ENCODE data around the gene CTPS2.

Gene CTPS2

DNA sequence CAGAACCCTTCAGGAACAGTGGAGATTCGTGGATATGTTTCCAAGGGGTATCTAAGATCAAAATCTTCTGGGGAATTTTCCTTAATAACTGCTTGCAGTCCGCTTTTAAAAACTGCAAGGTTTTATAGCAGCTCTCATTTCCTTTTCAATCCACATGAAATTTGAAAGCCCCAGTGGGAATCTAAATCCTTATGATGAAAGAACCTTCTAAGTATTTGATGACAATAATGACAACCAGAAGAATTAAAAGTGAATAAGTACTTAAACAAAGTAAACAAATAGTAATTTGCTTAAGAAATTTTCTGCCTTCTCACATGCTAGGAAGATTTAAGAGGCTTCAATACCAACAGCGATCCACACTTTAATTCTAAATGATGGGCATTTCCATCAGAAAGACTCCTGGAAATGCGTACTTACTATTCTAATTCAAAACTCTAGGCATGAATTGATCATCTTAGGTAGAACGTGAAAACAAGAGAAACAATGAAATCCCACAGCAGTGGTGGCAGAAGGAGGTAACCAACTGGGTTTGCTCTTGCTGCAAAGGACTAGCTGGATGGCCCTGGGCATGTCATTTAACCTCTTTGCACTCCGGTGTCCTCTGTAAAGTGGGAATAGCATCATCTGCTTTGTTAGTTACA lies 100.1 kb downstream of the CTPS2 start:
- TF ChIP-seq POLR2AphosphoS5 (IDR thresholded peaks at IDR 0.05; ENCODE audit: low read depth, low read length) (no peak), SIN3A (IDR thresholded peaks at IDR 0.05; ENCODE audit: borderline replicate concordance, insufficient read depth, low read length) (no peak), FOXP2 (optimal IDR thresholded peaks at IDR 0.05; ENCODE audit: borderline replicate concordance, extremely low read depth, extremely low read length, insufficient read depth) (no peak), TAF1 (IDR thresholded peaks at IDR 0.05; ENCODE audit: borderline replicate concordance, insufficient read depth, low read length) (no peak)
- TF ChIP-seq, protein P1, sequence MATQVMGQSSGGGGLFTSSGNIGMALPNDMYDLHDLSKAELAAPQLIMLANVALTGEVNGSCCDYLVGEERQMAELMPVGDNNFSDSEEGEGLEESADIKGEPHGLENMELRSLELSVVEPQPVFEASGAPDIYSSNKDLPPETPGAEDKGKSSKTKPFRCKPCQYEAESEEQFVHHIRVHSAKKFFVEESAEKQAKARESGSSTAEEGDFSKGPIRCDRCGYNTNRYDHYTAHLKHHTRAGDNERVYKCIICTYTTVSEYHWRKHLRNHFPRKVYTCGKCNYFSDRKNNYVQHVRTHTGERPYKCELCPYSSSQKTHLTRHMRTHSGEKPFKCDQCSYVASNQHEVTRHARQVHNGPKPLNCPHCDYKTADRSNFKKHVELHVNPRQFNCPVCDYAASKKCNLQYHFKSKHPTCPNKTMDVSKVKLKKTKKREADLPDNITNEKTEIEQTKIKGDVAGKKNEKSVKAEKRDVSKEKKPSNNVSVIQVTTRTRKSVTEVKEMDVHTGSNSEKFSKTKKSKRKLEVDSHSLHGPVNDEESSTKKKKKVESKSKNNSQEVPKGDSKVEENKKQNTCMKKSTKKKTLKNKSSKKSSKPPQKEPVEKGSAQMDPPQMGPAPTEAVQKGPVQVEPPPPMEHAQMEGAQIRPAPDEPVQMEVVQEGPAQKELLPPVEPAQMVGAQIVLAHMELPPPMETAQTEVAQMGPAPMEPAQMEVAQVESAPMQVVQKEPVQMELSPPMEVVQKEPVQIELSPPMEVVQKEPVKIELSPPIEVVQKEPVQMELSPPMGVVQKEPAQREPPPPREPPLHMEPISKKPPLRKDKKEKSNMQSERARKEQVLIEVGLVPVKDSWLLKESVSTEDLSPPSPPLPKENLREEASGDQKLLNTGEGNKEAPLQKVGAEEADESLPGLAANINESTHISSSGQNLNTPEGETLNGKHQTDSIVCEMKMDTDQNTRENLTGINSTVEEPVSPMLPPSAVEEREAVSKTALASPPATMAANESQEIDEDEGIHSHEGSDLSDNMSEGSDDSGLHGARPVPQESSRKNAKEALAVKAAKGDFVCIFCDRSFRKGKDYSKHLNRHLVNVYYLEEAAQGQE (IDR thresholded peaks at IDR 0.05; ENCODE audit: insufficient read depth in 1 of 2, low read depth in 2 of 2, low read length in 2 of 2) = no peak

DNA sequence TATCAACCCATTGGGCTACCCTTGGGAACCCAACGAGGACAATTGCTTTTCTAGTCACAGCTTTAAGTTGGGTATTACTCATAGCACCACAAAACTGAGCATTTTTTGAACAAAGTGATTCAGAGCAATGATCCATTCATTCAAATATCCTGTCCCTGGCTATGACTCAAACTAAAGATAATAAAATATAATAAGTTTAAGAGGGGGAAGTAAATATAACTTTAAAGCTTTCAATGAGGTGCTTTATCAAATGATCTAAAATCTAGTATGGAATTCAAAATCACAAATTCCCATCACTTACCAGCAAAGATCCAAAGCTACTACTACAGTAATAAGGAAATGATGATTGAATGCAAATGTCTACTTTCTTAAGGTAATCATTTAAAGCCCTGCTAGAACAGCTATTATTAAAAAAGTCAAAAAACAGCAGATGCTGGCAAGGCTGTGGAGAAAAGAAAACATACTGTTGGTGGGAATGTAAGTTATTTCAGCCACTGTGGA lies 102.3 kb downstream of the CTPS2 start:
- TF ChIP-seq POLR2AphosphoS5 (IDR thresholded peaks at IDR 0.05; ENCODE audit: low read depth, low read length) = no peak
- TF ChIP-seq, protein P1 (IDR thresholded peaks at IDR 0.05; ENCODE audit: insufficient read depth in 1 of 2, low read depth in 2 of 2, low read length in 2 of 2) = no peak
- TF ChIP-seq FOXP2 (optimal IDR thresholded peaks at IDR 0.05; ENCODE audit: borderline replicate concordance, extremely low read depth, extremely low read length, insufficient read depth) = no peak
- TF ChIP-seq TAF1 (IDR thresholded peaks at IDR 0.05; ENCODE audit: borderline replicate concordance, insufficient read depth, low read length) = no peak
- no peak for TF ChIP-seq SIN3A (IDR thresholded peaks at IDR 0.05; ENCODE audit: borderline replicate concordance, insufficient read depth, low read length)

DNA sequence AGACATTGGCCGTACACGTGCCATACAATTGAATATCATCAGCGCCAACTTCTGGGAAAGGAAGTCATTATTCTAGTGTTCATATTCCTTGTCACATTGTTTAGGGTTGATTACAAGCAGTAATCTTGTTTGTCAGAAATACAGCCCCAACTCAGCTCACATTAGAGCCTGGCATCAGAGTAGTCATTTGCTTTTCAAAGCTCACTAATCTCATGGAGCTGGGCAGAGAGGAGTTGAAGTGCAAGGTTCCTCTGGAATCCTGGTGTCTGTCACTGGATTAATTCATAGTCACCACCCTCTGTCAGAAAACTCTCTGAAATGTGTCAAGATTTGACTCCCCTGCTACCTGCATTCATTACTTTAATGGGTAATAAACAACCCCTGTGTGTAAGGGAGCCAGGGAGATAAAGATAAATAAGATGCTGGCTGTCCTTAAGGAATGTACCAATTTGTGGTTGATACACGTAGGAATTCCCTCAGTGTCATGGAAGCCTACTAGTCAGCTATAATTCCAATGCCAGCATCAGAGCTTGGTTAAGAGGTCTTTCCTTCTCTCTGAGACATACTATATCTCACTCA lies 106.2 kb downstream of the CTPS2 start:
- TF ChIP-seq FOXP2 (optimal IDR thresholded peaks at IDR 0.05; ENCODE audit: borderline replicate concordance, extremely low read depth, extremely low read length, insufficient read depth) = no peak
- no peak for TF ChIP-seq POLR2AphosphoS5 (IDR thresholded peaks at IDR 0.05; ENCODE audit: low read depth, low read length)
- no peak for TF ChIP-seq TAF1 (IDR thresholded peaks at IDR 0.05; ENCODE audit: borderline replicate concordance, insufficient read depth, low read length)
- TF ChIP-seq, protein P1 (IDR thresholded peaks at IDR 0.05; ENCODE audit: insufficient read depth in 1 of 2, low read depth in 2 of 2, low read length in 2 of 2) = no peak
- no peak for TF ChIP-seq SIN3A (IDR thresholded peaks at IDR 0.05; ENCODE audit: borderline replicate concordance, insufficient read depth, low read length)

DNA sequence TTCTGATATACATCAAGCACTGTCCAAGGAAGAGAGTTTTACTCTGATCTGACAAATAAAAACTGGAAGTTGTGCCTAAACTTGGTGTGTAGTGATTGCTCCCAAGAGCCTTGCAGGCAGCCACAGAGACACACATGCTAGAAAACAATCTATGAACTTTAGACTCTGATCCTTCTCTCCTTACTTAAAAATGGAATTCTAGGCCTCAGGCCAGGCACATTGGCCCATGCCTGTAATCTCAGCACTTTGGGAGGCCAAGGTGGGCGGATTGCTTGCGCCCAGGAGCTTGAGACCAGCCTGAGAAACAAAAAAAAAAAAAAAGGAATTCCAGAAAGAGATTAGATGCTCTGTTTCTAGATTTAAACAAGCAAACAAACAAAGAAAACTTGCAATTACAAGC lies 108.1 kb downstream of the CTPS2 start:
- TF ChIP-seq TAF1 (IDR thresholded peaks at IDR 0.05; ENCODE audit: borderline replicate concordance, insufficient read depth, low read length) = no peak
- no peak for TF ChIP-seq FOXP2 (optimal IDR thresholded peaks at IDR 0.05; ENCODE audit: borderline replicate concordance, extremely low read depth, extremely low read length, insufficient read depth)
- TF ChIP-seq, protein P1 (IDR thresholded peaks at IDR 0.05; ENCODE audit: insufficient read depth in 1 of 2, low read depth in 2 of 2, low read length in 2 of 2) = no peak
- no peak for TF ChIP-seq SIN3A (IDR thresholded peaks at IDR 0.05; ENCODE audit: borderline replicate concordance, insufficient read depth, low read length)
- TF ChIP-seq POLR2AphosphoS5 (IDR thresholded peaks at IDR 0.05; ENCODE audit: low read depth, low read length) = no peak

Measured in PFSK-1 (cell line).